GM21360 (cell line): ENCODE data around the gene RIPOR2.
"Not testable (repeated sequence)": the region's sequence is repeated elsewhere in the genome, so short reads cannot be mapped to it uniquely, and the experiment has no call there.

Experiments
- ATAC-seq: cut with Tn5 transposase; IDR thresholded peaks from one replicate; pipeline ENCODE4 v1.9.1; 2021; ENCODE audit warnings: mild to moderate bottlenecking, moderate library complexity; ENCODE audit not compliant: unreplicated experiment

RIPOR2 gene

DNA sequence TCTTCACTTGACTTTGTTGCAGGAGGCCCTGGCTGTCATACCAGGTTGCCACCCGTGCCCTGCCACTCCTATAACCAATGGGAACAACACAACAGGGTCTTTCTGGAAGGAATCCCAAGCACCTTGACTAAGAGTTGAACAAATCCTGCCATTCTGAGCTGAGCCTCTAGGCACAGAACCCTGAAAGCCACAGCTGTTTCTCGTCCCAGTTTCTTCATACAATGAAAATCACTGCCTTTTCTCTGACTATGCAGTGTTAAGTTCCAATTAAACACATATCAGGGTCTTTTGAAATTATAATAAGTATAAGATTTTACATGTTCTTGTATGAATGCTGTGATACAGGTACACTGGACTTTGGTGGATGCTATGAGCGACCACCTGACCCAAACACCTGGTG lies 54.4 kb downstream of the RIPOR2 start:
- ATAC-seq, result no peak

GRCh38 chr6:24880451-24880850 lies 55.3 kb downstream of the RIPOR2 start:
- no peak for ATAC-seq

DNA sequence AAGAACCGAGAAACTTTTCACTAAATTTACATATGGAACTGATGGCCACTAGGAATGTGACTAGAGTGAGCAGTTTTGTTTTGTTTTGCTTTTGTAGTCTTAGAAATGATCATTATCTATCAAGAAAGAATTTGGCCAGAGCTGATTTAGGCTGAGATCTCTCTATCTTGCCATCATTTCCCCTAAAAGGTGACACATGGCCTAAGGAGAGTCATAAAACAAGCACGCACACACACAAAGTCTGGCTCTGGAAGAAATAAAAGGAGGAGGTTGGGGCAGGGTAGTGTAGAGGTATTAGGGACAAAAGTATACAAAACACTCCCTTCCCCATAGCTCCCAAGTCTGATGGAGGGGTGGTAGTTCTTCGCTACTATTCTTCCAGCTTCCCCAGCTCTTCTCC lies 56.4 kb downstream of the RIPOR2 start:
- ATAC-seq, result no peak

DNA sequence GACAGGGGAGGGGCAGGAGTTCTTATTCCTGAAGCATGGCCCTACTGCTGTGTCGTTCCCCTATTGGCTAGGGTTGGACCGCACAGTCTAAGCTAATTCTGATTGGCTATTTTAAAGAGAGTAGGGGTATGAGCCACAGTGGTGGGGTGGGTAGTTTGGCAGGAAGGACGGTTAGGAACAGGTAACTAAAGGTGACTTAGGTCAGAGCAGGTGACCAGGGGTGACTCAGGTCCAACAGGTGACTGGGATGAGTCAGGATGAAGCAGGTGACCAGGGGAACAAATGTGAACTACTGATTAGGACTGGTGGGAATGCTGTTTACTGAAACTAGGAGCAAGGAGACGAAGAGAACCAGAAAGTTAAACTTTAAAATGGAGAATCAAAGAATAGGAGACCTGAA lies 58.0 kb downstream of the RIPOR2 start:
- ATAC-seq, result not testable (repeated sequence)

DNA sequence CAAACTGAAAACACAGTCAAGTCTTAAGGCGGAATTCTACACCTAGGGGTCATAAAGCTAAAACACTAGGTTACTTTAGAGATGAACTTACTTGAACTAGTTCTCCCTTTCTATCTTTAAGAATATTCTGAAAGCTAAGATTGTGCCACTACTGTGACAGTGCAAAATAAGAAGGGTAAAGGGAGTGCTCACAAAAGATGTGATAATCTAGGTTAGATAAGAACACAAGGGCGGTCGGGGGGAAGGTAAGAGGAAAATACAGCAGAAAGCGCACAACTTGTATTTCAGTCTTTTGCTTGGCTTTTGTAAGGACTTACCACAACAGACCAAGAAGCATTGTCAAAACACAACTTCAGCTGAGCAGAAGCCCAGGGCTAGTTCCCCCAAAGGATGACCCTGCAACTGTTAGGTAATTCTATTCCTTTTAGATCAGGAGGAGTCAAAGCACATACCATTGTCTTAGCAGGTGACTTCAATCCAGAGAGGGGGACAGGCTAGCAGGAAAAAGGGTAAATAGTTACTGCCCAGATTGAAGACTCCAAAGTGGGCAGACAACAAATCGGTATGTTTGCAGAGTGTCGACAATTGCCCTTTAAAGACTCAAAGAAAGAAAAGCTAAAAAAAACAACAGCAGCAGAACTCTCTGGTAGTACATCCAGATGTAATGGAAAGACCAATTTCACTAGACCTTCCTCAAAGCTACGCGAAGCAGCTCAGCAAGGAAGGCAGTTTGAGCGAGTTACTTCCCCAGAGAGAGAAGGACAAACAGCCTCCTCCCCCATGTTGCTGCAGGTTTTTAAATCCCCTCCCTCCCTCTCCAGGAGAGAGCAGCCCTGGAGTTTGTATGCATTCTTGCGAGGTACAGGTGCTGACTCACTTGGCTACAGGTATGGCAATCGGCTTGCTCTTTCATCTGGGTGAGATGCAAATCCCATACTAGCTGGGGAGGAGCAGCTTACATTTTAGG lies 59.0 kb downstream of the RIPOR2 start:
- ATAC-seq, result no peak

GRCh38 chr6:24875534-24875901 lies 60.2 kb downstream of the RIPOR2 start:
- no peak for ATAC-seq

- no peak for ATAC-seq
Observed at GRCh38 chr6:24874776-24875533, 60.8 kb downstream of the RIPOR2 start.

- no peak for ATAC-seq
Observed at GRCh38 chr6:24874128-24874527, 61.6 kb downstream of the RIPOR2 start.

GRCh38 chr6:24872779-24873178 lies 63.0 kb downstream of the RIPOR2 start:
- ATAC-seq, result no peak

- no peak for ATAC-seq
Observed at GRCh38 chr6:24868765-24869164, 67.0 kb downstream of the RIPOR2 start.

DNA sequence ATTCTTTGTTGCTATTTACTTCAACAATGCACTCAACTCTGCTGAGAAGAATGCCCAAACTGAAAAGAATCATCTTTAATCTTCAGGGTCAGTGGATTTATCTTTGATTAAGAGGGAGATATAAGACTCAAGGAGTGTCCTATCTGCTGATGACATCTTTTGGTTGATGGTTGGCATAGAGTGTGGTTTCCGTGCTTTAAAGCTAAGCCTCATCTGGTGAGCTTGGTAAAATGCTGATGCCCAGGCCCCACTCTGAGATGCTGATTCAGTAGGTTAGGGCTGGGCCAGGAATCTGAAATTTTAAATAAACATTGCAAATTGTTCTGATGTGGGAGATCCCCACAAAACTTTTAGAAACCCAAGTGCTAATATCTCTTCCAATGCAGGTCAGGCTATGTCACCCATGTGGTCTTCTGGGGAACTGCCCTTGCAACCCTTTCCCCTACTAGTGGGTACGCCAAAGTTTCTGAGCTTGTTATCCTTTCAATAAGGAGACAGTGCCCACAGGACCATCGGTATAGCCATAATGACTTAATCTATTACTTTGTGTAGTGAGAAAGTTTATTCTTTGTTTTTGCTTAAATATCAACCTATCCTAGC lies 68.6 kb downstream of the RIPOR2 start:
- ATAC-seq, result no peak

DNA sequence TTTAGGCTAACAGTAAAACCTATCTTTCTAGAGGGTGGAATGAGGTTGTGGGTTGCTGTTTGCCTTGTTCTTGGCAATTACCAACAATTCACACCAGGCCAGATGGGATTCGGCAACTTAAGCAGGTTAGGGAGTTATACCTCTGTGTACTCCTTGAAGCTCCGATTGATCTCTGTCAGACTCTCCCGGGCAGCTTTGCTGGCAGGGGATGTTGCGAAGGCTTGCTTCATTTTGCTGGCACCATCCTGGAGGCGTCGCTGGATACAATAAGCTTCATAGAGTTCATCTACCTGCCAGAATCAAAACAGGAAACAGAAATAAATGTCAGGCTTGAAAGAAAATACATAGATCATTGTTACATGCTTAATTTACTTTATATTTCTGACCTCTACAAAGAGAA lies 70.6 kb downstream of the RIPOR2 start:
- no peak for ATAC-seq

DNA sequence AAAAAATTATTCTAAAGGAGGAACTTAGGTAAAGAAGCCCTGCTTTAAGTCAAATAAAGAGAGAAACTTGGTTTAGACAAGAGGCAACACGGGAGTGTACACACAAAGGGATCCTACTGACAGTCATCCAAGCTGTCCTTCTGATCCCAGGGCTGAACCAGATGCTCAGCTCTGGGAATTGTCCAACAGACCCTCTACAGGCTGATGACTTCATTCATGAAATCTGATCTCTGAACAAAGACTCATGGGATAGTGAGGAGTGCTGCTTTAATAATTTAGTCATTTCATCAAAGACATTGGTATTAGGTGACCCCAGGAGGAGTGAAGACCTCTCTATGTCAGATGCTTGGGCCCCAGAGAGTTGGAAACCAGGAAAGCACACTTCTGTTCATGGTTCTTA lies 71.4 kb downstream of the RIPOR2 start:
- ATAC-seq, result no peak

DNA sequence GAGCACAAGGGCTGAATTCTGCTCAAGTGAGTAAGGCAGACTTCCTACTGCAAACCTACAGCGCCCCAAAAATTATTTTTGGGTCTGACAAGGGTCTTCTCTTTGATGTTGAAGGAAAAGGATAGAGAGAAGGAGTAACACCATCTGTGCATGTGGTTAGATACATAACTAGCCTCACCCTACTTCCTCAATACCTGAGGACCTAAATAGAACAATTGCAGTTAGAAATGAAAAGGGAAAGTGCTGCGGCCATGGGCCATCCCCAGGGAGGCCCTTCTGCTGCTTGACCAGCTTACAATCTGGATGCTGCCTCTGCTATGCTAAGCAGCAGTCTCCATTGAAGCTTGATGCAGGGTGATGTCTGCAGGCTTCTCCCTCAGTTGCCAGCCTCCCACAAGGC lies 73.8 kb downstream of the RIPOR2 start:
- peak; percentile 61 for ATAC-seq

DNA sequence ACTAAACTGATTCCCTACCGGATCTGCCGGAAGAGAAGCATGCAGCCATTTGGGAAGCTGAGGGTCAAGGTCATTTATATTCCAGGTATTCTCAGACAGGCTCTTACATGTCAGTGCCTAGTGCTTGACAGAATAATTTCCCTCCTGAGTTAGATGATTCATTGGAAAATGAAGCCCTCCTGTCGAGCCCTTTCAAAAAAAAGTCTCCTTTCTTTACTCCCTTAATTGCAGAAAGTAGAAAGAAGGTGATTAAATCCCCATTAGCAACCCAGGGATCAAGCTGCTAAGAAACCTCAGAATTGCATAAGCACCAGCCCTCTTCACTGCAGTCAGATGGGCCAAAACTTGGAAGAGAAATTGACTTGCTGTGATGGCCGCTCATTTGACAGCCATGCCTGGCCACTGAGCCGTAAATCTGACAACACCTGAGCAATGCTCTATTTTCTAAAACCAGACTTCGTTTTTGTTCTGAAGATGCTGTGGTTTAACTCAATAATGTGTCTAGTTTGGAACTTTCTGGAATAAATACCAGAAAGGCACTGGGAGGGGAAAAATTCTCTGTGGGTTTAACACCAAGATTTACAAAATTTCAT lies 76.1 kb downstream of the RIPOR2 start:
- no peak for ATAC-seq

GRCh38 chr6:24859132-24859531 lies 76.6 kb downstream of the RIPOR2 start:
- ATAC-seq, result no peak

- ATAC-seq, result peak; percentile 50
Observed at GRCh38 chr6:24858177-24858653, 77.5 kb downstream of the RIPOR2 start.

DNA sequence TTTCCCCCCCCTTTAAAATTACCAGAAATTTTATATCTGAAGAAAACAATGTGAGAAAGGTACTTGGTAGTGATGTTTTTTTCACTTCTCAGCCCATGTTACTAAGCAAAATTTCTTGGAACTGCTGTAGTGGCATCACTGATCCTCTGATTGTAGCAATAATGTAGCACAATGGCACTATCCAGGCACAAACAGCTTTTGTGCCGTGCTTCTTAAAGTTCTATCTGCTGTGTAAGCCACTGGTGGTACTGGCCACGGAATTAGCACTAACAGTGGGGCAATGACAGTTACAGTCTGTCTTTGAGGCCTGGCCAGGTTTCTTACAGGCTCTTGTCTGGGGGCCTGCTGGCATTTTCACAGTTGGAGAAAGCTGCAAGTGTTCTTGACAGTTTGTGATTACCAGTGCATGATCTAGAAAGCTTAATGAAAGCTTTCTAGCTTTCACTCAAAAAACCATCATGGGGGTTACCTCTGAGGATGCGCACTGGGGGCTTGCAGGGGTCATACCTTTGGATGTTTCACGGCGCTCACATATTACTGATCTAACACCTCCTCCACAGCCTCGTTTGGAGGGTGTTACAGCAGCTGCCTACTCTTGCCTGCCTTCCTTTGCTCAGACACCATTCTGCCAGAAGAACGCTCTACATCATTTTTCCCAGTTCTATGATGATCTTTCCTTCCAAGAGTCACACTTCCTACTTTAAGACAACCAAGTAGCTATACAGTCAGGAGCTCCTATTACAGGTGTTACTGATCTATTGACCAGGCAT lies 78.7 kb downstream of the RIPOR2 start:
- no peak for ATAC-seq

DNA sequence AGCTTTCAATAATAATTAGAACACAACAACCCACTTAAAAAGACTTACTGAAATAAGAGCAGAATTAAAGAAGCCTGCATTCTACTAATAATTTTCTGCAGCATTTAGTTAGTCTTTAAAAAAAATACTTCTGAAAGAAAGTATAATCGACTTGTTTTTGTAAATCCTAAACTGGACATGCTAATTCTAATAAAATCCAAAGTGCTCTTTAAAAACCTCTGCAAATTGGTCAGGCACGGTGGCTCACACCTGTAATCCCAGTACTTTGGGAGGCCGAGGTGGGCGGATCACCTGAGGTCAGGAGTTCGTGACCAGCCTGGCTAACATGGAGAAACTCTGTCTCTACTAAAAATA lies 79.5 kb downstream of the RIPOR2 start:
- ATAC-seq, result no peak
